NCI-H2107 treated with DMSO at 0.1 percent for 48 hours (cell line): ENCODE data around the gene CBLB.
"Not testable (repeated sequence)": the region's sequence is repeated elsewhere in the genome, so short reads cannot be mapped to it uniquely, and the experiment has no call there.

Experiments used
- DNase-seq: peaks from one replicate; lab custom pipeline; 2025; ENCODE audit not compliant: unreplicated experiment; lab: John Stamatoyannopoulos, UW

Gene CBLB

DNA sequence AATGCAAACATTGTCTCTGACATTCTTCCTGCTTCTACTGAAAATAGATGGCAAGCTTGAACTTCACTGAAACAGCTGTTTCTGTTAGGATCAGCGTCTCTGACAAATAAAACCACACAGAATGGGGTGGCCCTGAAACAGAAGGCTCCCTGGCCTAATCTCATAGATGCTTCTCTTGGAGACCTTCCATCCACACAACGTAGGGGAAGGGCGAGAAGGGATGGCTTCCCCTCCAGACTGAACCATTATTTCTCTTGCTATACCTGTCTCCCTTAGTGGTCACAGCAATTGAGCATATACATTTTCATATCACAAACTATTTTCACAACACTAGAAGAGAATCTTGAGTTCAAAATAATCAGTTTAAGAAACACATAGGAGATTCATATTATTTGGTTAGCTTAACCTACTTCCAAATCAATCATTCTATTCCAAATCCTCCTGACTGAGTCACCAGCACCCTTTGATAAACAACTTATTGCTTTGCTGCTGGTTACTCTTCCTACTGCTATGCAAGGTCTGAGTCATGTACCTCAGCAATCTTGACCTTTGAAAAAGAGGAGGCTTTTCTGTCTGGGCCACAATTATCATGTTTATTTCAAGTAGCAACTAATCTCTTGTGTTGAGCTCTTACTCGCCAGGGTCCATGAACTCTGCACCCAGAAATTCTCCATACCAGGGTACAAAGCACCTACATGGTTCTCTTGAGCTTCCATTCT, 45.5 kb downstream of the CBLB start:
- DNase-seq = no peak

DNA sequence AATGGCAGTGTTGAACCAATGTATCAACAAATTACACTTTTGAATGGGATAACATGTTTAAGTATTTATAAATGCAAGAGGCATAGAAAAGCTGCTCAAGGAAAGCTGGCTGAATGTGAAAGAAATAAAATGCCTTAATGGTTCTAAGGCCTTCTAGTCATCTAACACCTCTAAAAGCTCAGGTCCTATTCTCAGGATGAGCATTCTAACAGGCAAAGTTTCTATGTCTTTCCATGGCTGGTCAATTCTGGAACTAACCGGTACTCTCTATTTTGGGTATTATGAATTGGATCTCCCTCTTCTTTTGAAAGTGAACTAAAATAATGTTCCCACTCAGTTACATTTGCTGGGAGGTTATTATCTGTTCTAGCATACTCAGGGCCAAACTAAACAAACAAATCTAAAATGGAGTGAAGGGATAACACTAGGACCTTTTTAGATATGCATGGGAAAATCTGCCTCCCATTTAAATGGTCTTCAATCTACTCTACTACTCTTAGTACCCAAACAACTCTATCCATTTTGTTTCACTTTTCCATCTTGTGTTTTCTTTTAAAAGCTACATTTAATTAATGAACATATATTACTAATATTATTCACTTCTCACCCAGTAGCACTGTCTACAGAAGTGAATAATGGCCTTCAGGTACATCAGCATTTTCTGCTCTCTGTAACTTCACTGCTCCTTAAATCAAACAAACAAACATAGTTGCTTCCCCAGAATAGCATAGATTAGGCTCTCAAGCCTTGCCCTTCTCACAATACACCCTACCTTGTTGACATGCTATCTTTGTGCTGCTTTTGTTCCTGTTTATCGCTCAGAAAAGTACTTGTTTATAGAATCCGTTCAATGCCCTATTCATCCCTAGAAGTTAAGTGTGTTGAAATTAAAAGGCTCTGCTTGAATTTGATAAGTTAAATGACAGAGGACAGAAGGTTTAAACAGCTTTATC, 46.4 kb downstream of the CBLB start:
- peak; percentile 60 for DNase-seq

- DNase-seq = no peak
Observed at GRCh38 chr3:105821433-105821832, 47.4 kb downstream of the CBLB start.

DNA sequence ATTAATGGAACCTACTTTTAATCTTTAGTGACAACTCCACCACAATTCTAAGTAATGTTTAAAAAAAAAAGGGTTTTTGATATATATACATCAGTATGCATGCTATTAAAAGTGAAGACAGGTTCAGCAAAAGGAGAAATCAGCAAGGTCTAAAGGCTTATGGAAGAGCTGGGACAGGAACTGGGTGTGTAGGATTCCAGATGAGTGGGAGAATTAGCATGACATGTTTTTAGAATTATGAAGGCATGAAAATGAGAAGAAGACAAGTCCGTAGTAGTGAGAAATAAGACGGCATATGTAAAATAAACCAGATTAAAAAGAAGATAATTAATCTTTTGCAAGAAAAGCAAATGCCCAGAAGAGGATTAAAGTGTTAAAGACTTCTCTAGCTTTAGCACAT, 52.0 kb downstream of the CBLB start:
- no peak for DNase-seq

GRCh38 chr3:105815331-105815730, 53.5 kb downstream of the CBLB start:
- not testable (repeated sequence) for DNase-seq

GRCh38 chr3:105813710-105814109, 55.1 kb downstream of the CBLB start:
- DNase-seq = no peak

DNA sequence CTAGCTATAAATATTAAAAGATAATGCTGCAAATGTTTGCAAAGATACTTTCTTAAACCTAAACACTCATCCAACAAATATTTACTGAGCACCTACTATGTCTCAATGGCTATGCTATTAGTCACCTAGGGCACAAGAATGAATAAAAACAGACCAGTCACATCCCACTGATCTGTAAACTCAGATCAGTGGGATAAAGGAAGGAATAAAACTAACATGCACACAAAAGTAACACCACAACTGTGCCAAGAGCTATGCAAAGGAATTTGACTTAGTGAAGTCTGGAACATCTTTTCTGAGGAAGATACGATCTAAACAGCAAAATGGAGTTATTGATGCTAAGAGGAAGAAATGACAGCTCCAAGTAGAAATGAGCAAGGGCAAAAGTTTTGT, 56.6 kb downstream of the CBLB start:
- no peak for DNase-seq

GRCh38 chr3:105811518-105812193, 57.2 kb downstream of the CBLB start:
- DNase-seq = no peak

DNA sequence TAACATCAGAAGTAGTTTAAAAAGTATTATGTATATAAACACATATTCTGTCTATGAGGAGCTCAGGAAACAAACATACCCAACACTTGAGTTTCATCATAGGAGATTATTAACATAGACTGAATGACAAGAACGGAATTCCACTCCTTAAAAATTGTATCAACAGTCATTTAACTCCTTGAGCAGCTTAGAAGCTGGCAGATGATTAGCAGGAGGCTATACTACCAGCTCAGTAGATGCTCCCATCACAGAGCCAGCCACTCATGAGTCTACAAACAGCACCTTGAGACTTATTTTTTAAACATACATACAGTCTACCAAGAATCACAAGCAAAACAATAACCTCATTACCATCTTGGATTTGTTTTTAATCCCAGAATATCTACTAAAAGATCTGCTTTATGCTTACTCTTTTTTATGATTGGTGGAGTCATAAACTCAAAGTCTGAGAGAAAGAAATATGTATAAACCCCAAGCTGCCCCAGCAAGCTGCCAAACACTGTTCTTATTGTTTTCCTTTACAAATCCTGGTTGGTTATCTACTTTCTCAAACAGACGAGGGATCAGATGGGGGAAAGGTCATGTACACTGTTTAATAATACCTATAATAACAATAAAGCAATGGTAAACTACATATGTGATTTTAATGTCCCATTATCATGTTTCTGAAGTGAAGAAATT, 59.5 kb downstream of the CBLB start:
- DNase-seq = no peak

GRCh38 chr3:105807701-105808100, 61.1 kb downstream of the CBLB start:
- no peak for DNase-seq

DNA sequence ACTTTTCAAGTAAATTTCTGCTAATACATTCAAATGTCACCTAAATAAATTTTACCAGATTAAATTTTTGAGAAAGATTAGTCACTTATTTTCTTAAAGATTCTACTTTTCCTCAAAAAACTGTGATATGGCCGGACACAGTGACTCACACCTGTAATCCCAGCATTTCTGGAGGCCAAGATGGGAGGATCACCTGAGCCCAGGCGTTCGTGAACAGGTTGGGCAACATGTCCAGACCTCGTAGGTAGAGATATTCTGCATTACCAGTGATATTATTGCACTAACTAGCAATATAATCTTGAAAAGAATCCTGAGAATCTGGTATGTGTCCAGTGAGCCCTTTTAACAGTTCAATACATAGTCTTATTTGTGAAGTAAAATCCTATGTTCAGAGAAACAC, 61.7 kb downstream of the CBLB start:
- no peak for DNase-seq

- DNase-seq = no peak
Observed at GRCh38 chr3:105806359-105806758, 62.5 kb downstream of the CBLB start.

DNA sequence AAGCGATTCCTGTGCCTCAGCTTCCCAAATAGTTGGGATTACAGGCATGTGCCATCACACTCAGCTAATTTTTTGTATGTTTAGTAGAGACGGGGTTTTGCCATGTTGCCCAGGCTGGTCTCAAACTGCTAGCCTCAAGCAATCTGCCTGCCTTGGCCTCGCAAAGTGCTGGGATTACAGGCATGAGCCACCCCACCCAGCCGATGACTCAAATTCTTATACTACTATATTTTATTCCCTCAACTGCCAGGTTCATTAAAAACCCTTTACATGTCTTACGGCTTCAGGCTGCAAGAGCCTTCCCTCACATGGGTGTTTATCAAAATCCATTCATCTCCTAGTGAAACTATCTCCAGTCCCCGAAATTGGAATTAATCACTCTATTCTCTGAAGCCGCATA, 63.4 kb downstream of the CBLB start:
- DNase-seq = no peak

DNA sequence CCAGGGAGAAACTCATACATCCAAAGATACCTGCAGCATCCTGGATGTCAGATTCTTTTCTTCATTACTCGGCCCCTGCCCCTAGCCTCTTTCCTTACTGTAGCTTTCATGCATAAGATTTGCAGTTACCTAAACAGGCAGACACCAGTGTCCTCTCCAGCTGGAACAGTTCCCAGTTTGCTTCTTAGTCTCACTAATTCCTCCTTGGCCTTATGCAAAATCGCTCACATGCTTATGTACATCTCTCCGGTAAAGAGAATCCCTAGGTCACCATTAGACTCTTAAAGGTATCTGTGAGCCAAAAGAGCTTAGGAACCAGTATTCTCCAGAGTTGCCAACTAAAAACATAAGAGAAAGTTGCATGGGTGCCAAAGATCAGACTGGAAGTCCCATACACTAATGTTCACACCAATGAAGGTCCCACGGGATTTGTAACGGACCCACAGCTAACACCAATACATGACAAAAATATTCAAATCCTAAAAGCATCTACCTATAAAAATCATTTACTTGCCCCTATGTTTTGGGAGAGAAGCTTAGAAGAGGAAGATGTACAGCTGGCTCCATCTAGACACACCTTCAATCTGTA, 66.6 kb downstream of the CBLB start:
- DNase-seq = no peak

GRCh38 chr3:105801397-105801796, 67.4 kb downstream of the CBLB start:
- DNase-seq = no peak

DNA sequence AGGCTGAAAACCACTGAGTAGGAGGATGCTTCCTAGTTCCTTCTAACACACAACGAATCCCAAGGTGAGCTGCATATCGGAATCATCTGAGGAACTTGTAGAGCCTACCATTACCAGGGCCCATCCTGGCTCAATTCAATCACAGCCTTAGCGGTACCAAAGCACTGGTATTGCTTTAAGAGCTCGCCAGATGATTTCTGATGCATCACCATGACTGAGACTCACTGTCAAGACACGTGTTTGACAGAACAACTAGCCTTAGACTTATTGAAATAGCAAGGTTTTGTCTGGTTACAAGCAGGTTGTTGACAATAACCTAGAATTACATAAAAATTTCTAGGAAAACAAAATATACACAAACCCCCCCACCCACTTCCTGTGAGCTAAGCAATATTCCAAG, 68.5 kb downstream of the CBLB start:
- no peak for DNase-seq

GRCh38 chr3:105799286-105799685, 69.5 kb downstream of the CBLB start:
- DNase-seq = no peak

DNA sequence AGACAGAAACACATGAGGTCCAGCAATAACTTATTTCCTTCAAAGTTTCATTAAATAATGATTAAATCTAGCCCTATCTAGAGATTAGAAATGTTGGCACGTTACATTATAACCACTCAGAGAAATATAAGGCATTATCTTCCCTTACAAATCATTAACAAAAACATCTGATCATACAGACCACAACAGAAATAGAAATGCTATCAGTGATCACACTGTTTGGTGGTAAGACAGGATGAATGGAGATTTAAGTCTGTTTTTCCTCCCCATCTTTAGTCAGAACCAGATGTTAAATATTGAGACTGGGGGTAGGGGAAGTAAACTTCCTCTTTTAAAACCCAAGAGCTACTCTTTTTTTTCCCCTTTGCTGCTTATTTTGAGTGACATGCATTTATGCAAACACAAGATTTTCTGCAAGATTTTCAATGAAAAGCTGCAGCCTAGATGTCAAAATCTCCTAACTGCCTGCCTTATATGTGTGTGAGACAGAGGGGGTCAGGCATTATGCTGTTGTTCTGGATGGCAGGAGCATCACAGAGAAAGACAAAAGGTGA, 70.4 kb downstream of the CBLB start:
- DNase-seq = no peak

DNA sequence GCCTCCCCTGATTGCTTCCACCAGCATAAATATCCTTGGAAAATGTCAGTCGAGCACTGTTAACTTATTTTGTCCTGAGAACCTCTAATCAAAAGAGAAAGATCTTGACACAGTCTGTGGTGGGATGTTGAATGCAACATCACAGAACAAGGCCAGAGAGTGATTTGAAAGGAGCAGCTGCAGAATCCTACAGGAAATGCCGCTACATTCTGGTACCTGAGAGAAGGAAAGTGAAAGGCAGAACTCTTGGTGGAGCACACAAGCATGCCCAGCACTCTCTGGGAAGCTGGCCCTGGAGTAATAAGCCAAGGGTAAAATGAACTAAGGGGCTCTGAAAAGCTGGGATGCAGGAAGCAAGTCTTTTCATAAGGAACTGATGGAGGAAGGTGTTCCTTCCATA, 75.8 kb downstream of the CBLB start:
- DNase-seq = no peak
